Uterus (tissue), 2 donors: ENCODE measurements around the gene RNASEL.

ENCODE experiments used
- CTCF ChIP-seq, 4 experiments: fragments of 200-600 bp in 2 of 4; fragments of 450-650 bp in 2 of 4; sonication (generic) in 2 of 4; IDR thresholded peaks; one replicate each; pipeline ENCODE4 v1.5.1; 2016 to 2019; ENCODE audit warnings: antibody characterized with exemption in 4 of 4, mild to moderate bottlenecking in 2 of 4, moderate library complexity in 1 of 4
- POLR2A ChIP-seq, 2 donors: fragments of 450-650 bp; IDR thresholded peaks; one replicate each; pipeline ENCODE4 v1.6.1; 2016; ENCODE audit warnings: antibody characterized with exemption in 2 of 2, mild to moderate bottlenecking in 1 of 2, moderate library complexity in 1 of 2

GRCh38 chr1:182588500-182589396 is at the start of gene RNASEL:
- TF ChIP-seq CTCF (IDR thresholded peaks at IDR 0.05) (no peak), POLR2A (IDR thresholded peaks at IDR 0.05) (no peak)
